GM19324 (cell line): ENCODE data around the gene CYP3A5.
"Not testable (repeated sequence)": the region's sequence is repeated elsewhere in the genome, so short reads cannot be mapped to it uniquely, and the experiment has no call there.

ENCODE experiments used
- ATAC-seq: cut with Tn5 transposase; IDR thresholded peaks from one replicate; pipeline ENCODE4 v1.9.1; 2021; ENCODE audit warnings: mild to moderate bottlenecking, moderate library complexity; ENCODE audit not compliant: unreplicated experiment, low FRiP score

CYP3A5 gene

DNA sequence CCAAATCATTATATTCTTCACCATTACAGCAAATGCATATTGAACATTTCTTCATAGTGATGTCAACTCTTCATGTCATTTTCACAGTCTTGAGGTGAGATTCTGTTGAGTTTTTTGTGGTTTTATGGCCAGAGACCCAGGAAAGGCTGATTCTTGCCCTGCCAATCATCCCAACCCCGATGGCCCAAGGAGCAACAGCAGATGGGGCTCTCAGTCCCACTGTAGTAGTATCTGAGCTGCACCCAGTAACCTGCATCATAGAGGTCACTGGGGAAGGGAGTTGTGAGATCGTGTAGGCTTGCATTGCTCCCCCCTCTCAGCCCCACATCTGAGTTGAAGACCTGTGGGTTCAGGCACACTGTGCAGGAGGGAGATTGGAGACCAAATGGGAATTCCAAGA is 36.3 kb downstream of the CYP3A5 start:
- no peak for ATAC-seq

DNA sequence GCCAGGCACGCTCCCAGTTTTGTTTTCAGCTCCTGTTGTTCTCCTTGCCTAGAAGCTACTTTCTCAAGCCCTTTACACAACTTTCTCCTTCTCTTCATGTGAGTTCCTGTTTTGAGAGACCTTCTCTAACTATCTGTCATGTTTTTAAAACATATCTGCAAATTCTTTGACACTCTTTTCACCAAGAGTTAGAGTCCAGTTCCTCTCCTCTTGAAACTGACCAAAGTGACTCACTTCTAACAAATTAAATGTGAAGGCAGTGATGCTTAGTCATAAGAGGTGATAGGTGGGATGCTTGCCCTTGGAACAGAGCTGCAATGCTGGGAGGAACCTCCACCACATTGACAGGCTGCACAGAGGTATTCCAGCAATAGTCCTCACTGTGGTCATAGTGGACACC is 37.8 kb downstream of the CYP3A5 start:
- no peak for ATAC-seq

DNA sequence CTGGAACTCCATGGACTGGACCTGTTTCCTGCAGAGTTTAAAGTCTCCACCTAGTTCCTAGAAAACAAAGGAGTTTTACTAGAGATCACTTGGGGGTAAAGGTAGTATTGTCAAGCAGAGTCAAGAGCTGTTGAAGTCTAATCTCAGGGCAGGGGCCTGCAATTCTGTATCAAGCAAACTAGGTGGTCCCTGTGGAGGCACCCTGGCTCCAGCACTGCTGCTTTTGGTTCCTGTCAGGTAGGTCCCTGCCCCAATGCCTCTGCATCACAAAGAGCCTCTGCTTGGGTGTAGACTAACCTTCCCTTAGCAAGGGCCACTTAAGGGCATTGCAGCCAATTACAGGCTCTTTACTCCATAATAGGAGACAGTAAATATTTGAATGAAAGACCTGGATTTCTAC is 40.5 kb downstream of the CYP3A5 start:
- ATAC-seq: no peak

DNA sequence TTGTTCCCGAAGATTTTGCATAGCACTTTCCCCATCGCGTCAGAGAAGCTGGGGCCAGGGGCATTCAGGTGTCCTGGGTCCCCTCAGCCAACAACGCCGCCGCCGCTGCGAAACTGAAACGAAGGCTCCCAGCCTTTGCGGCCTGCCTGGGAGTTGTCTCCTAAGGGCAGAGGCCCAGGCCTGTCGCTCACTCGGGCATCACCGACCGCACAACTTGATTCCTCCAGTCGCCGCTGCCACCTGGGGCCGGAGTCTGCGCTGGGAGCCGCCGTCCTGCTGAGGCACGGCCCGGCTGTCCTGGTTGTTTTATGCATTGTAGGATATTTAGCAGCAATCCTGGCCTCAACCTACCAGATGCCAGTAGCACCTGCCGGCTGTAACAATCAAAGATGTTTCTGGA is 41.1 kb downstream of the CYP3A5 start:
- no peak for ATAC-seq

DNA sequence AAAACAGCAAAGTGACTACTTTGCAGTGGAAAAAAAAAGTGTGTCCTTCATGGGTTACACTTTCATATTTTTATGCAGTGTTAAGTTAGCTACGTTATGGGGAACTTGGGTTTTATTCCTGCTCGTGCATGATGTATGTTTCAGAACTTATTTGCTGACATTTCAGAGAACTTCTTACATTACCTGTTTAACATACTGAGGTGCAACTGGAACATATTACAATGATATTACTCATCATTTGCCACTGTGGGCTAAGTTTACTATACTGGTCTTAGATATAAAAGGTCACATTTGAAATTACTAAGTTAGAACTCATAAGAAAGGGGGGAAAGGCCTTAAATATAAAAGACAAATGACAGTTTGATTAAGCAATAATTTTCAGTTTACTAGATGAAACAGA is 42.4 kb downstream of the CYP3A5 start:
- not testable (repeated sequence) for ATAC-seq

DNA sequence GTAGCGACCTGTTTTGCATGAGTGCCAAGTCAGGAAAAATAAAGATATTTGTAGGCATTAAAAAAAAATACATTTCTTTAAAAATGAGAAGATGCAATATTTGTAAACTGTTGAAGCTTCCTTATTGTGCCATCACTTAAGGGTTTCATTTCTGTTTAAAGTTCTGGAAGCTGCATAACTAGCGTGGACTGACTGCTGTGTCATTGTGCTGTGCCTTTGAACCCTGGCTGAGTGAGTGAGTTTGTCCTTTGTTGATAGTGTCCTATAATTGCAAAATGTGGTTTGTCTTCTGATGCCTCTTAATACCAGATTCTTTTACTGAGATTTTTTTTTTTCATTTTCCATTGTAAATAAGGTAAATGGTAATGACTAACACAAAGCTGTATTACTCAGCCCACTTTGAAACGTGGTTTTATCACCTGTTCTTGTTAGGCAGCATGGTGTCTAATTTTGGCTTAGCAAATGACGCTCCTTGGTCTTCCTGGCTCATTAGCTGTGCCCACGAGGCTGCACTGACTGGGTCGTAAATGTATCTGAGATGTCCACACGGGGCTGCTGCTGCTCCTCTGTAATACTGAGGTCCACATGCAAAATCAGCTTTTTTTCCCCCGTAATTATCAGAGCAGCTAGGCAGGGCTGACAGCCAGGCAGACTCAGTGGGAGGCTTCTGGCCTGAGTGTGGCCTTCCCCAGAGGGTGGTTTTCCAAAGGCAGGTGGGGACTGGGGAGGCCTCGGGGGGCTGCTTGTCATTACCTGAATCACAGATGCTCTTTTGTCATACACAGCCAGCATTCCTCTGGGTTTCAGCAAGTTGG is 48.3 kb downstream of the CYP3A5 start:
- no peak for ATAC-seq

DNA sequence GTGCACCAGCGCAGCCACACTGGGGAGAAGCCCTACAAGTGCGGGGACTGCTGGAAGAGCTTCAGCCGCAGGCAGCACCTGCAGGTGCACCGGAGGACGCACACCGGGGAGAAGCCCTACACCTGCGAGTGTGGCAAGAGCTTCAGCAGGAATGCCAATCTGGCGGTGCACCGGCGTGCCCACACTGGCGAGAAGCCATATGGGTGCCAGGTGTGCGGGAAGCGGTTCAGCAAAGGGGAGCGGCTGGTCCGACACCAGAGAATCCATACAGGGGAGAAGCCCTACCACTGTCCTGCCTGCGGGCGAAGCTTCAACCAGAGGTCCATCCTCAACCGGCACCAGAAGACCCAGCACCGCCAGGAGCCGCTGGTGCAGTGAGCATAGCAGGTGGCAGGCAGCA is 50.2 kb downstream of the CYP3A5 start:
- no peak for ATAC-seq

DNA sequence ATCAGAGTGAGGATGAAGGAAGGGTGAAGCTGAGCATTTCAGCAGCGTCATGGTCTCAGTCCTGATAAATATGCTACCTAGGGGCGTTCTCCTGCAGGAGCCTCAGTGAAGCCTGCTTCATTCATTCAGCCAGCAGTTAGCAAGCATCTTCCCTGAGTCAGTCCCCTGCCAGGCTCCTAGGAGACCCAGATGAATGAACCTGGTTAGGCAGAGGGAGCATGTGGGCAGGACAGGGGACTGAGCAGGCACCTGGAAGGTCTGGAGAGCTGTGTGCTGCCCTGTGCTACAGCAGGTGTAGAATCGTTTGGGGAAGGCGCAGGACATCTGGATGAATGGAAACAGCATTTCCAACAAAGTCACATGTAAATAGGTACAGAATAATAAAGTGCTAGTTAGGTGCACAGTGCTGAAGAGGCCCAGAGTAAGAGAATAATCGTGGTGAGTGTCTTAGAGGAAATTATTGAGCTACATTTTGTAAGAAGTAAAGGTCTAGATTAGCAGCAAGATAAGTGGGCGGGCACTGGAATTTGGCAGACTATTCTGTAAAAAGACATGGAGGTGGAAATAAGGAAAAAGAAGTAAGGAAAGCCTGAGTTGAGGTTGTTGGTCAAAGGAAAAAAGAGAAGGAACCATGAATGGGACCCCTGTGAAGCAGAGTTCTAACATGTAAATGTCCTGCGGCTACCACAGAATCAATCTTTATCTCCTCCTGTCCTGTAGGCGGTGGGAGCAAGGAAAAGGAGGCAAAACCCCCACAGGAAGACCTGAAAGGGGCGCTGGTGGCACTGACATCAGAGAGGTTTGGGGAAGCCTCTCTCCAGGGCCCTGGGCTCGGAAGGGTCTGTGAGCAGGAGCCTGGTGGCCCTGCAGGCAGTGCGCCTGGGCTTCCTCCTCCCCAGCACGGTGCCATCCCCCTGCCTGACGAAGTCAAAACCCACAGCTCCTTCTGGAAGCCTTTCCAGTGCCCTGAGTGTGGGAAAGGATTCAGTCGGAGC is 51.0 kb downstream of the CYP3A5 start:
- ATAC-seq: no peak

DNA sequence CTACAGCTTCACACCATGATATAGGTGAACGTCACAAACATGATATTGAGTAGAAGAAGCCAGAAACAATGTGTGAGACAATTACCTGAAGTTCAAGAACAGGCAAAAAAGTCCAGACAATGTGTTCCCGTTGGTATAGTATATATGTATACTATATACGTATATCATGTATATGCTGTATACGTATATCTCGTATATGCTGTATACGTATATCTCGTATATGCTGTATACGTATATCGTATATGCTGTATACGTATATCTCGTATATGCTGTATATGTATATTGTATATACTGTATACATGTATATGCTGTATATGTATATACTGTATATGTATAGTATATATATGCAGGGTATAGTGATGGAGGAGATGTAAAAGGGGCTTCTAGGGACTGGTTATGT is 52.3 kb downstream of the CYP3A5 start:
- ATAC-seq: no peak

DNA sequence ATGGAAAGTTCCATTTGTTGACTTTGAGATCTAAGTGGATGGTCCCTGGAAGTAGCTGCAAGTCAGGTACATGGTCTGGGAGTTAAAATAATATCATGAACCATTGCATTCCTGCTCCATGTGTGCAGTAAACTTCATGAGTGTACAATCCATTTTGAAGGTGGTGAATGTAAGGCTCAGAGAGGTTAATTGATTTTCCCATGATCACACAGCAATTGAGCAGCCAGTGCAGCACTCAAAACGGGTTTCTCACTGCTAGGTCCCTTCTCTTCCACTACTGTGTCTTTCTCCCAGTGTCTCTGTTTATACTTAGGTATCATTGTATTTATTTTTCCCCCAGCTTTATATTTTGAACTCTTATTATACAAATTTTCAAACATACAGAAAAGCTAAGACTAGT is 53.1 kb downstream of the CYP3A5 start:
- no peak for ATAC-seq

DNA sequence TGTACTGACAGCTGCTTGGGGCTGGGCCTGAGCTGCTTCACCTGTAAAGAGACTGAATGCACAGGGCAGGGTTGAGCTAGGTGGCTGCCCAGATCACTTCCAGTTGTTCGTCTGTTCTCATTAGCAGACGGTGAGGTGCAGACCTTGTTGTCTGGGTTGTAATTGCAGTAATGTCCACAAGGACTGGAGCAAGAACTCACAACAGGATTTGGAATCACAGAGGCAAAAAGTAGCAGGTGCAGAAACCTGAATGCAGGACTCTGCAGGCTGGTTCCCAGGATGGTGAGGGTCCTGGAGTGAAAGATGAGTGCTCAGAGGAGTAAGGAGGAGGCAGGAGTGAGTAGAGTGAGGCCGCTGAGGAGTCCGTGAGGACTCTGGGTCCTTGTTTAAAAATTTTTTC is 53.8 kb downstream of the CYP3A5 start:
- ATAC-seq: no peak

DNA sequence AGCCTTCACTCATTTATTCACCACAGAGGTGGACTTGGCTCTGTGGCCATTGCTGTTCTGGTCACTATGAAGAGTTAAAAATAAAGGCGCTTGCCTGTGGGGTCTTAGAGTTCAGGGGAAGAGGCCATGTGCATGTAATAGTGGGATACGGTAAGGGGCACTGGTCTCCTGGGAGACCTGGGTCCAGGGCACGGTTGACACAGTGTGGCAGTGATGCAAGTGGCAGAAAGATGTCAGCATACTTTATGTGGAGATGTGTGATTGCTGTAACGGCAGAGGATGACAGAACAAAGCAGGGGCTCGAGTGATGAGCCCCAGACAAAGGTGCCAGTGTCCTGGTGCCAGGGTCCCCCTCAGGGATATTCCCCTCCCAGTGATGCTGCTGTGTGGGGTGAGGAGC is 54.5 kb downstream of the CYP3A5 start:
- no peak for ATAC-seq

DNA sequence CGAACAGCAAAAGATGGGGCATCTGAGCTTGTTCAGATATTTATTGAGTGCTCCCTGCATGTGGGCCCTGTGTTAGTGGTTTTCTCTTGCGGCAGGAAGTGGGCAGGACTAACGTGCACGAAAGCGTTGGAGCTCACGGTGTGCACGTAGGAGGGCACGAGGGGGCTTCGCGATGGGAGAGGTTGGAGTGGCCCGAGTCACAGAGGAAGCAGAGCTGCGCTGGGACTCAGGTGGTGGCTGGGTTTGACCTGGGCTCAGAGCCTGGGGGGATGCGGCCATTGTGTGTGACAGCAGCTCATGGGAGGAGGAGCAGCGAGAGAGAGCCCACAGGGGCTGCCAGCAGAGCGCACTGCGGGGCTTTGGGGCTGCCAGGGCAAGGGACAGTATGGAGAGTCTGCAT is 55.3 kb downstream of the CYP3A5 start:
- no peak for ATAC-seq

DNA sequence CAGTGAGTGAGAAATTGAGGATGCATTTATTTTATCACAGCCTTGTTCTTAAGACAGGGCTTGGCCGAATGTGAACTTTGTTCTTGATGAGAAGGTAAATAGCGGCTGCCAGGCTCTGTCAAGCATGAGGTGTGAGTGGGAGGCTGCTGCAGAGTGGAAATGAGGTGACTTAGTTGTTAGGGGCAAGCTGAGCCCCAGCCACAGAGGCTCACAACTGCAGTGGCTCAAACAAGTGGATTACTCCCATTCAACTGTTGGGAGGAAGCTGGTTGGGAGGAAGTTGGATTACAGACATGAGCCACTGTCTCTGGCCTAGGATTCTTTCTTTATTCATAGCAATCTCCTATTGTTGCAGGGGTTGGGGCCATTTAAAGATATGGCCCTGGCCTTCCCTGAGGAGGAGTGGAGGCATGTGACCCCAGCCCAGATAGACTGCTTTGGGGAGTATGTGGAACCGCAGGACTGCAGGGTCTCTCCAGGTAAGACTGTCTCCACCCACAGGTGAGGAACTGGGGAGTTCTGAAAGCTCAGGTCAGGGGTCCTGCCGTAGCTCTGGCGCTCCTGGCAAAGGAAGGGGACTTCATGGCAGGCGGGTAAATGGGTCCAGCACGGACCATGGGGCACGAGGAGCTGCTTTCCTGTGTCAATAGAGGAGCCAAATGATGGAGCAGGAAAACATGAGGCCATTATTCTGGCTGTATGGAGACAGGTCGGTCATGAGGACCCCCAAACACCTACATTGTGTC is 55.9 kb downstream of the CYP3A5 start:
- no peak for ATAC-seq

DNA sequence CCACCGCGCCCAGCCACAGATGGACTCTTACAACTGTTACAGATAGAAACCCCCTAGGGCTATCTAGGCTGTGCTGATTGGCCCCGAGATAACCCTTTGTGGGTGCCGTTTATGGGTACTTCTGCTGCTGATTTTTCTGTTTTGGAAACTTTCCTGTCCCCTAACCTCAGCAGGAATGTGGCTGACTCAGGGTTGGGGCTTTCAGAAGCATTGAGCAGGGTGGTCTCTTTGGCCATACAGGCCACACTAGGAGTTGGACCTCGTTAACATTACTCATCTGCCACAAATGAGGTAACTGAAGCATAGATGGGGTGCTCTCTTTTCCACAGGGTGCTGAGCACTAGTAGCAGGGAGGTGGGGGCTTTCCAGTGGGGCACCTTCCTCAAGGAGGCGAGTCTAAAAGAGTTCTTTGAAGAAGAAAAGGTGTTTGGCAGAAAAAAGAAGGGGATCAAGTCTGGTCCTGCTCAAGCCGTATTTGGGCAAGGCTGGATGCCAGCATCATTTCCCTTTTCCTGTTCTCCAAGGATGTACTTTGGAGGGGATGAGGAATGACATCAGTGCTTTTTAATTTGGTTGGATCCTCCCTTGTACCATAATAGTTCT is 56.6 kb downstream of the CYP3A5 start:
- ATAC-seq: no peak

DNA sequence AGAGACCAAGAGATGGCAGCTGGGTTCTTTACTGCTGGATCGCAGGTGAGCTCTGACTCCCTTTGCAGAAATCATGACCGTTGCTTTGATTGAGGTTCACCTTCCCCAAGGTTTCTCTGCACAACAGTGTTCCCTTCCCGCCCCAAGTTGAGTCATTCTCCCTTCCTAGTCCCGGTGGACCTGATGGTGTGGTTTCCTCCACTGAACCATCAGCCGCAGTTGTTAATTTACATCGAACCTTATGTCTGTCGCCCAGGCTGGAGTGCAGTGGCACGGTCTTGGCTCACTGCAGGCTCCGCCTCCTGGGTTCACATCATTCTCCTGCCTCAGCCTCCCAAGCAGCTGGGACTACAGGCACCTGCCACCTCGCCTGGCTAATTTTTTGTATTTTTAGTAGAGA is 57.2 kb downstream of the CYP3A5 start:
- no peak for ATAC-seq

DNA sequence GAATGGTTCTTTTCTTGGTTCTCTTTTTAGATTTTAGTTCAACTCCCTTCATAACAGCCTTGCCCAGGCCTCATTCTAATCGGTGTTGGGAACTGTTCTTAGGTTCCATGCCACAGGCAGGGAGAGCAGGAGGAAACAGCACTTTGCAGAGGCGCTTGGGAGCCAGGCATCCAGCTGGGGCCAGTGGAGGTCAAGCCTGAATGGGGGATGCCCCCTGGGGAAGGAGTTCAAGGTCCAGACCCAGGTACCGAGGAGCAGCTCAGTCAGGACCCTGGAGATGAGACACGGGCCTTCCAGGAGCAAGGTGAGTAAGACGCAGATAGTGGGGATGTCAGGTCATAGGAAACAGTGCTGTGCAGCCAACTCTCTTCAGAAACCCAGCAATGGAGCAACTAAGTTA is 58.5 kb downstream of the CYP3A5 start:
- ATAC-seq: no peak

DNA sequence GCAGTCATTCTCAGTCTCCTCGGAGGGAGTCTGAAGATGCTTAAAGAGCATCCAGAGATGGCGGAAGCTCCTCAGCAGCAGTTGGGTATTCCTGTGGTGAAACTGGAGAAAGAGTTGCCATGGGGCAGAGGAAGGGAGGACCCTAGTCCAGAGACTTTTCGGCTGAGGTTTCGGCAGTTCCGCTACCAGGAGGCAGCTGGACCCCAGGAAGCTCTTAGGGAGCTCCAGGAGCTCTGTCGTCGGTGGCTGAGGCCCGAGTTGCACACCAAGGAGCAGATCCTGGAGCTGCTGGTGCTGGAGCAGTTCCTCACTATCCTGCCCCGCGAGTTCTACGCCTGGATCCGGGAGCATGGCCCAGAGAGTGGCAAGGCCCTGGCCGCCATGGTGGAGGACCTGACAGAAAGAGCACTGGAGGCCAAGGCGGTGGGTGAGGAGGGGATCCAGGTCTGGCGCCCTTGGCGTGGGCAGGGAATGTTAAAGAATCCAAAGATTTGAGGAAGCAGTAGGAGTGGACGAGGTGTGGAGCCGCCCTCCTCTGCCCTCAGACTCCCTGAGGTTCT is 60.1 kb downstream of the CYP3A5 start:
- no peak for ATAC-seq

DNA sequence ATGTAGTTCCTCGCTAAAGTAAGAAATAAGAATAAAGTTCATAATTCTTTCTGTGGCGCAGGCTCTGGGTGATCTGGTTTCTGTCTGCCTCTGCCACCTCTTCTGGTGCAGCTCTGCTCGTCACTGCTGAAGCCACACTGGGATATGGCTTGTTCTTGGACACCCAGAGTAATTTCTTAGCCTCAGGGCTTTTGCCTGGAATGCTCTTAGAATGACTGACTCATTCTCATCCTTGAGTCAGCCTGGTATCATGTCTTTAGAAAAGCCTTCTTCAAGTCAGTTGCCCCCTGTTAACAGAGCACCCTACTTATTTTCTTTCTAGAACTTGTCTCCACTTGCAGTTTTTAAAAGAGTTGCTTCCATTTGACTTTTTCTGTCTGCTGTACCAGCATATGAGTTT is 61.1 kb downstream of the CYP3A5 start:
- no peak for ATAC-seq

DNA sequence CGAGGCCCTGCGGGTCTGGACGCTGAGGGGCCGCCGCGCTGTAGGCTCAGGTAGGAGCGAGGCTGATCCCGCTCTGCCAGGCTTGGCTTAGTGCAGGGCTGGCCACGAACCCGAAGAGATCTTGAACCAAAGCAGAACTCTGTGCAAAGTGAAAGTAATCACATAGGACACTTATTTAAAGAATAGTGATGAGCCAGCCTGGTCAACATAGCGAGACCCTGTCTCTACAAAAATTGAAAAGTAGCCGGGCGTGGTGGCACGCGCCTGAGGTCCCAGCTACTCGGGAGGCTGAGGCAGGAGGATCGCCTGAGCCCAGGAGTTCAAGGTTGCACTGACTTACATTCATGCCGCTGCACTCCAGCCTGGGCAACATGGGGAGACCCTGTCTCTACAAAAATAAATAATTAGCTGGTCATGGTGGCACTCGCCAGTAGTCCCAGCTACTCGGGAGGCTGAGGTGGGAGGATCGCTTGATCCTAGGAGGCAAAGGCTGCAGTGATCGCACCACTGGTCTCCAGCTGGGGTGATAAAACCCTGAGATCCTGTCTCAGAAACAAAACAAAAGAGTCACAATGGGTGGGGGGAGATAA is 62.5 kb downstream of the CYP3A5 start:
- no peak for ATAC-seq
